Measurements from ENCODE around the gene KAZALD1. TPM values are rescaled to one million over a fixed set of nuclear protein-coding genes. Genes with fewer than 3 reads are reported as not detected.

KAZALD1 gene
- total RNA-seq, 1 experiment from 2014 or later: 1.8 TPM

DNA sequence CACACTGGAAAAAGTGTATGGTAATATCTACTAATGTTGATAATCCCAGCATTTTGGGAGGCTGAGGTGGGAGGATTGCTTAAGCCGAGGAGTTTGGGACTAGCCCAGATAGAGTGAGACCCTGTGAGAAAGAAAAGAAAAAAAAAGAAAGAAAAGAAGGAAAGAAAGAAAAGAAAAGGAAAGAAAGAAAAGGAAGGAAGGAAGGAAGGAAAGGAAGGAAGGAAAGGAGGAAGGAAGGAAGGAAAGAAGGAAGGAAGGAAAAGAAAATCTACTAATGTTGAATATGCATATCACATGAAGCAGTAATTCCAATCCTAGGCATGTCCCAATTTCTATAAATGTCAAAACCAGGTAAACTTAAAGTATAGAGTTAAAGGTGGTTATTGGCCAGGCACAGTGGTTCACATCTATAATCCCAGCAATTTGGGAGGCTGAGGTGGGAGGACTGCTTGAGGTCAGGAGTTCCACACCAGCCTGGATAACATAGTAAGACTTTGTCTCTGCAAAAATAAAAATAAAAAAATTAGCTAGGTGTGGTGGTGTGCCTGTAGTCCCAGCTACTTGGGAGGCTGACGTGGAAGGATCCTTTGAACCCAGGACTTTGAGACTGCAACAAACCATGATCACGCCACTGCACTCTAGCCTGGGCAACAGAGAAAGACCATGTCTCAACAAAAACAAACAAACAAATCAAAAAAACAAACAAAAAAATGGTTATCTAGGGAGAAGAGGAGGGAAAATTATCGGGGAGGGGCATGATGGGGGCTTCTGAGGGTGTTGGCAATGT is 5.2 kb upstream of the KAZALD1 start:
- BruUV-seq (replicated peaks): no TSS peak
- Mint-ChIP-seq H3K9me3 (ENCODE audit: low read depth, unreplicated experiment) (no peaks in the 10 kb centered on the region), H3K27ac (ENCODE audit: unreplicated experiment) (no peak overlapping the region), H3K36me3 (ENCODE audit: insufficient read depth, unreplicated experiment) (peaks cover 17% of the 10 kb centered on the region), H3K4me3 (ENCODE audit: low read depth, unreplicated experiment) (no peak overlapping the region), H3K27me3 (ENCODE audit: unreplicated experiment) (no peaks in the 10 kb centered on the region), H3K4me1 (ENCODE audit: low read depth, unreplicated experiment) (peaks cover 7% of the 10 kb centered on the region)
- CTCF ChIA-PET: no interaction called here
- TF ChIP-seq, protein P1, sequence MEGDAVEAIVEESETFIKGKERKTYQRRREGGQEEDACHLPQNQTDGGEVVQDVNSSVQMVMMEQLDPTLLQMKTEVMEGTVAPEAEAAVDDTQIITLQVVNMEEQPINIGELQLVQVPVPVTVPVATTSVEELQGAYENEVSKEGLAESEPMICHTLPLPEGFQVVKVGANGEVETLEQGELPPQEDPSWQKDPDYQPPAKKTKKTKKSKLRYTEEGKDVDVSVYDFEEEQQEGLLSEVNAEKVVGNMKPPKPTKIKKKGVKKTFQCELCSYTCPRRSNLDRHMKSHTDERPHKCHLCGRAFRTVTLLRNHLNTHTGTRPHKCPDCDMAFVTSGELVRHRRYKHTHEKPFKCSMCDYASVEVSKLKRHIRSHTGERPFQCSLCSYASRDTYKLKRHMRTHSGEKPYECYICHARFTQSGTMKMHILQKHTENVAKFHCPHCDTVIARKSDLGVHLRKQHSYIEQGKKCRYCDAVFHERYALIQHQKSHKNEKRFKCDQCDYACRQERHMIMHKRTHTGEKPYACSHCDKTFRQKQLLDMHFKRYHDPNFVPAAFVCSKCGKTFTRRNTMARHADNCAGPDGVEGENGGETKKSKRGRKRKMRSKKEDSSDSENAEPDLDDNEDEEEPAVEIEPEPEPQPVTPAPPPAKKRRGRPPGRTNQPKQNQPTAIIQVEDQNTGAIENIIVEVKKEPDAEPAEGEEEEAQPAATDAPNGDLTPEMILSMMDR (IDR thresholded peaks at IDR 0.05; ENCODE audit: unreplicated experiment): no peak
- DNase-seq: no peak
- intact Hi-C loops (cut with micrococcal nuclease; ENCODE audit: unreplicated experiment): no loop called here

DNA sequence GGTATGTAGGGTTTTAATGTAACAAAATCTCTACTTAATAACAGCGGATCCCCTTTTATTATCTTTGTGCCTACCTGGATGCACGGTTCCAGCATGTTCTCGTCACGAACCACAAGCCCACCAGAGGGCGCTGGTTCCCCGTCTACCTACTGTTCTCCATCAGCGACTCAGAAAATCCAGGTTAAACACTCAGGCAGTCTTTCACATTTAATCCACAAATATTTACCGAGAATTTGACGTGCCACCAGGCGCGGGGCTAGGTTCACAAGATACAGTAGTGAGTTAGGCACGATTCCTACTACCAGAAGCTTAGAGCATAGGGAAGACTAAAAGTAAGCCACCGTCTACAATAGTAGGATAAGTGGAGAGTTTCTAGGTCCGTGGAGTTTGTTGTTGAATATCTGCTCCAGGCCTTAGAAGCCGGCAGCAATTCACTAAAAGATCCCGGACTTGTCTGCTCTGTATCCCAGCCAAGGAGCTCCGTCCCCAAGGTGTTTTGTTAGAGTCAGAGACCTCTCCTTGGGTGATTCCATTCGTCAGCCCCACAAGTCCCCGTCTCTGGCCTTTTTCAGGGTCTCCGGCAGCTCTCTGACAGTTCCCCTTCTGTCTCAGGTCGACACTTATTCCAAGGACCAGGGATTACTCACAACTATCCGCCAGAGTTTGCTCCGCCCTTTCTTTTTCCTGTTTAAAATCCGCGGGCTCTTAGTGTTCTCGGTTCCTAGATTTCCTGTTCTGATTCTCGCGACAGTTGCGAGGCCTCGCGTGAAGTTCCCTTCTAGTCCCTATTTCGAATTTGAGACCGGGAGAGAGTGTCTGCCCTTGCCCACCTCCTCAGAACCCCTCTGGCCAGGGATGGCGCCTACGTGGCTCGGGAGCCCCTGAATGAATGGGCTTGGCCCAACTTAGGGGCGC is 1.5 kb upstream of the KAZALD1 start:
- CTCF ChIA-PET: interaction anchor here (0.6 to 1.6 kb wide), 4 partner anchors 19 to 504 kb away, joined by 3 to 8 read pairs (median 4); no protein-coding TSS in a partner anchor
- Mint-ChIP-seq H3K9me3 (ENCODE audit: low read depth, unreplicated experiment) (no peaks in the 10 kb centered on the region), H3K27me3 (ENCODE audit: unreplicated experiment) (no peaks in the 10 kb centered on the region), H3K4me3 (ENCODE audit: low read depth, unreplicated experiment) (peak overlapping the region; percentile 86), H3K27ac (ENCODE audit: unreplicated experiment) (peak overlapping the region; percentile 88), H3K4me1 (ENCODE audit: low read depth, unreplicated experiment) (peaks cover 16% of the 10 kb centered on the region), H3K36me3 (ENCODE audit: insufficient read depth, unreplicated experiment) (peaks cover 21% of the 10 kb centered on the region)
- TSS peak; percentile 81 for BruUV-seq (replicated peaks)
- TF ChIP-seq, protein P1 (IDR thresholded peaks at IDR 0.05; ENCODE audit: unreplicated experiment): peak; percentile 63
- DNase-seq: peak; percentile 84
- intact Hi-C loops (cut with micrococcal nuclease; ENCODE audit: unreplicated experiment): no loop called here

DNA sequence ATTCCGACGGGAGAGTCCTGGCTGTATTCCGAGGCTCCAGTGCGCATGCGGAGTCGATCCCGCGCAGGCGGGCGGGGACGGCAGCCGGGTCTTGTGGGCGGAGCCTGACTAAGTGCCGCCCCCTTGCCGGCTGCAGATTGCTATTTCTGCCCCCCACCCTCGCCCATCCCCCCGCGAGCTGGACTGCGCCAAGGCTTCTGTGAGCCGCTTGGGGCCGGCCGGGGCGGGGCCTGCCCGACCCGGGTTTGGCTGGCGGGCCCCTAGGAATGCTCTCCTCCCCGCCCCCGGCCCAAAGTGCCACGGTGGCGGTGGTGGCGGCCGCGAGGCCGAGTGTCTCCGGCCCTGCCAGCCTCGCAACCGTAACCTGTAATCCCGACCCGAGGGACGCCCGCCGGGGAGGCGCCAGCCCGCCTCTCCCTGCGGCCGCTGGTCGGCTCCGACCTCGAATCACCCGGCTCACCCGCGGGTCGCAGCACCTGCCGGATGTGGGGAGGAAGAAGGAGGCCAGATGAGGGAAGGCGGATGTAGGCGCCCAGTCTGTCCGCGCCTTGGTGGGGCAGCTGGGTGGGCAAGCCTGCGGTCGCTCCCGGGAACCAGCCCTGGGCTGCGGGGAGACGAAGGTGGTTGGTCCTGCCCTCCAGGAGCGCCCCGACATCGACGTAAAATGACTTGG is 702 bp upstream of the KAZALD1 start:
- TF ChIP-seq, protein P1 (IDR thresholded peaks at IDR 0.05; ENCODE audit: unreplicated experiment): no peak
- Mint-ChIP-seq H3K4me1 (ENCODE audit: low read depth, unreplicated experiment) (peaks cover 24% of the 10 kb centered on the region), H3K27ac (ENCODE audit: unreplicated experiment) (peak overlapping the region; percentile 88), H3K36me3 (ENCODE audit: insufficient read depth, unreplicated experiment) (peaks cover 22% of the 10 kb centered on the region), H3K4me3 (ENCODE audit: low read depth, unreplicated experiment) (peak overlapping the region; percentile 86), H3K27me3 (ENCODE audit: unreplicated experiment) (no peaks in the 10 kb centered on the region), H3K9me3 (ENCODE audit: low read depth, unreplicated experiment) (no peaks in the 10 kb centered on the region)
- intact Hi-C loops (cut with micrococcal nuclease; ENCODE audit: unreplicated experiment): no loop called here
- CTCF ChIA-PET: interaction anchor here (0.6 to 1.6 kb wide), 6 partner anchors 9 to 503 kb away, joined by 3 to 8 read pairs (median 3); no protein-coding TSS in a partner anchor
- BruUV-seq (replicated peaks): TSS peak; percentile 75
- DNase-seq: peak; percentile 93
